ENCODE measurements around the gene CD81.
A peak's percentile ranks its signal among the peaks of the same experiment; 100 is the strongest.

The CD81 gene

GRCh38 chr11:2379466-2380174 lies 2.5 kb downstream of the CD81 start:
- DNase-seq (ENCODE audit: low spot score) (no peak), ATAC-seq (ENCODE audit: low read depth) (no peak)
- H3K4me1 ChIP-seq (ENCODE audit: insufficient read depth, poor library complexity, severe bottlenecking), result peaks cover 24% of the 10 kb centered on the region
- no peak overlapping the region for H3K4me3 ChIP-seq (ENCODE audit: severe bottlenecking)
- no peaks in the 10 kb centered on the region for H3K27me3 ChIP-seq (ENCODE audit: insufficient read depth, poor library complexity, severe bottlenecking)
- no peak overlapping the region for H3K27ac ChIP-seq (ENCODE audit: poor library complexity, severe bottlenecking)
- peaks cover 4% of the 10 kb centered on the region for H3K36me3 ChIP-seq (ENCODE audit: low read depth)
- no peaks in the 10 kb centered on the region for H3K9me3 ChIP-seq (ENCODE audit: severe bottlenecking)
- TF ChIP-seq CTCF (IDR thresholded peaks at IDR 0.05; ENCODE audit: poor library complexity, severe bottlenecking), result no peak

GRCh38 chr11:2380396-2380795 lies 3.3 kb downstream of the CD81 start:
- Histone ChIP-seq H3K27ac (ENCODE audit: poor library complexity, severe bottlenecking) (no peak overlapping the region), H3K36me3 (ENCODE audit: low read depth) (peaks cover 10% of the 10 kb centered on the region), H3K27me3 (ENCODE audit: insufficient read depth, poor library complexity, severe bottlenecking) (no peaks in the 10 kb centered on the region), H3K9me3 (ENCODE audit: severe bottlenecking) (no peaks in the 10 kb centered on the region), H3K4me3 (ENCODE audit: severe bottlenecking) (no peak overlapping the region), H3K4me1 (ENCODE audit: insufficient read depth, poor library complexity, severe bottlenecking) (peaks cover 24% of the 10 kb centered on the region)
- no peak for DNase-seq (ENCODE audit: low spot score)
- no peak for ATAC-seq (ENCODE audit: low read depth)
- no peak for TF ChIP-seq CTCF (IDR thresholded peaks at IDR 0.05; ENCODE audit: poor library complexity, severe bottlenecking)

GRCh38 chr11:2380807-2381350 lies 3.8 kb downstream of the CD81 start:
- Histone ChIP-seq H3K4me1 (ENCODE audit: insufficient read depth, poor library complexity, severe bottlenecking) (peaks cover 24% of the 10 kb centered on the region), H3K27me3 (ENCODE audit: insufficient read depth, poor library complexity, severe bottlenecking) (no peaks in the 10 kb centered on the region), H3K4me3 (ENCODE audit: severe bottlenecking) (no peak overlapping the region), H3K36me3 (ENCODE audit: low read depth) (peaks cover 13% of the 10 kb centered on the region), H3K27ac (ENCODE audit: poor library complexity, severe bottlenecking) (no peak overlapping the region), H3K9me3 (ENCODE audit: severe bottlenecking) (no peaks in the 10 kb centered on the region)
- no peak for ATAC-seq (ENCODE audit: low read depth)
- DNase-seq (ENCODE audit: low spot score), result no peak
- no peak for TF ChIP-seq CTCF (IDR thresholded peaks at IDR 0.05; ENCODE audit: poor library complexity, severe bottlenecking)

GRCh38 chr11:2381494-2382128 lies 4.5 kb downstream of the CD81 start:
- ATAC-seq (ENCODE audit: low read depth) (no peak), DNase-seq (ENCODE audit: low spot score) (no peak)
- TF ChIP-seq CTCF (IDR thresholded peaks at IDR 0.05; ENCODE audit: poor library complexity, severe bottlenecking), result no peak
- H3K9me3 ChIP-seq (ENCODE audit: severe bottlenecking), result no peaks in the 10 kb centered on the region
- no peak overlapping the region for H3K4me3 ChIP-seq (ENCODE audit: severe bottlenecking)
- peaks cover 16% of the 10 kb centered on the region for H3K36me3 ChIP-seq (ENCODE audit: low read depth)
- H3K27me3 ChIP-seq (ENCODE audit: insufficient read depth, poor library complexity, severe bottlenecking), result no peaks in the 10 kb centered on the region
- peak overlapping the region; percentile 66 for H3K27ac ChIP-seq (ENCODE audit: poor library complexity, severe bottlenecking)
- peaks cover 24% of the 10 kb centered on the region for H3K4me1 ChIP-seq (ENCODE audit: insufficient read depth, poor library complexity, severe bottlenecking)

GRCh38 chr11:2382129-2382517 lies 5.0 kb downstream of the CD81 start:
- H3K4me3 ChIP-seq (ENCODE audit: severe bottlenecking), result no peak overlapping the region
- peaks cover 16% of the 10 kb centered on the region for H3K36me3 ChIP-seq (ENCODE audit: low read depth)
- H3K27ac ChIP-seq (ENCODE audit: poor library complexity, severe bottlenecking), result peak overlapping the region; percentile 66
- TF ChIP-seq CTCF (IDR thresholded peaks at IDR 0.05; ENCODE audit: poor library complexity, severe bottlenecking), result no peak
- DNase-seq (ENCODE audit: low spot score) (no peak), ATAC-seq (ENCODE audit: low read depth) (no peak)
- peaks cover 24% of the 10 kb centered on the region for H3K4me1 ChIP-seq (ENCODE audit: insufficient read depth, poor library complexity, severe bottlenecking)
- H3K27me3 ChIP-seq (ENCODE audit: insufficient read depth, poor library complexity, severe bottlenecking), result no peaks in the 10 kb centered on the region
- no peaks in the 10 kb centered on the region for H3K9me3 ChIP-seq (ENCODE audit: severe bottlenecking)

Data from RWPE2 (cell line).